ENCODE data around the gene TMPRSS13. TPM values are rescaled to one million over a fixed set of nuclear protein-coding genes. Genes with fewer than 3 reads are reported as not detected.

TMPRSS13 gene
- polyA plus RNA-seq, 1 donor from 2014 or later, result not detected

DNA sequence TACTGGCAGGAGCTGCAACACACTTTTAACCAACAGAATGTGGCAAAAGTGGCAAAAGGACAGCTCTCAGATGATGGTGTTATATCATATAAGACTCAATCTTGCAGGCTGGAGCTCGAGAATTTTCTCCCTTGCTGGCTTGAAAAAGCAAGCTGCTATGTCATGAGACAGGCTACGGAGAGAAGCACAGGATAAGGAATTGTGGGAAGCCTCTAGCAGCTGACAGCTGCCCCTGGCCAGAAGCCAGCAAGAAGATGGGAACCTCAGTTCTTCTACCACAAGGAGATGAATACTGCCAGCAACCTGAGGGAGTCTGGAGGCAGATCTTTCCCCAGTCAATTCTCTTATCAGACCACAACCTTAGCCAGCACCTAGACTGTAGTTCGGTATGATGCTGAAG lies 77.3 kb downstream of the TMPRSS13 start:
- no peaks in the 10 kb centered on the region for H3K27me3 ChIP-seq (ENCODE audit: insufficient read depth, low read depth, low read length)
- TF ChIP-seq MXI1 (conservative IDR thresholded peaks at IDR 0.05; ENCODE audit: poor library complexity, severe bottlenecking), result no peak
- no peak for TF ChIP-seq SMC3 (conservative IDR thresholded peaks at IDR 0.05; ENCODE audit: poor library complexity)
- no peak for TF ChIP-seq EP300 (conservative IDR thresholded peaks at IDR 0.05; ENCODE audit: poor library complexity, severe bottlenecking)
- TF ChIP-seq, protein P1, sequence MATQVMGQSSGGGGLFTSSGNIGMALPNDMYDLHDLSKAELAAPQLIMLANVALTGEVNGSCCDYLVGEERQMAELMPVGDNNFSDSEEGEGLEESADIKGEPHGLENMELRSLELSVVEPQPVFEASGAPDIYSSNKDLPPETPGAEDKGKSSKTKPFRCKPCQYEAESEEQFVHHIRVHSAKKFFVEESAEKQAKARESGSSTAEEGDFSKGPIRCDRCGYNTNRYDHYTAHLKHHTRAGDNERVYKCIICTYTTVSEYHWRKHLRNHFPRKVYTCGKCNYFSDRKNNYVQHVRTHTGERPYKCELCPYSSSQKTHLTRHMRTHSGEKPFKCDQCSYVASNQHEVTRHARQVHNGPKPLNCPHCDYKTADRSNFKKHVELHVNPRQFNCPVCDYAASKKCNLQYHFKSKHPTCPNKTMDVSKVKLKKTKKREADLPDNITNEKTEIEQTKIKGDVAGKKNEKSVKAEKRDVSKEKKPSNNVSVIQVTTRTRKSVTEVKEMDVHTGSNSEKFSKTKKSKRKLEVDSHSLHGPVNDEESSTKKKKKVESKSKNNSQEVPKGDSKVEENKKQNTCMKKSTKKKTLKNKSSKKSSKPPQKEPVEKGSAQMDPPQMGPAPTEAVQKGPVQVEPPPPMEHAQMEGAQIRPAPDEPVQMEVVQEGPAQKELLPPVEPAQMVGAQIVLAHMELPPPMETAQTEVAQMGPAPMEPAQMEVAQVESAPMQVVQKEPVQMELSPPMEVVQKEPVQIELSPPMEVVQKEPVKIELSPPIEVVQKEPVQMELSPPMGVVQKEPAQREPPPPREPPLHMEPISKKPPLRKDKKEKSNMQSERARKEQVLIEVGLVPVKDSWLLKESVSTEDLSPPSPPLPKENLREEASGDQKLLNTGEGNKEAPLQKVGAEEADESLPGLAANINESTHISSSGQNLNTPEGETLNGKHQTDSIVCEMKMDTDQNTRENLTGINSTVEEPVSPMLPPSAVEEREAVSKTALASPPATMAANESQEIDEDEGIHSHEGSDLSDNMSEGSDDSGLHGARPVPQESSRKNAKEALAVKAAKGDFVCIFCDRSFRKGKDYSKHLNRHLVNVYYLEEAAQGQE (IDR thresholded peaks at IDR 0.05; ENCODE audit: borderline replicate concordance), result no peak
- no peak for TF ChIP-seq POLR2AphosphoS5 (IDR thresholded peaks at IDR 0.05)
- TF ChIP-seq, protein P2, sequence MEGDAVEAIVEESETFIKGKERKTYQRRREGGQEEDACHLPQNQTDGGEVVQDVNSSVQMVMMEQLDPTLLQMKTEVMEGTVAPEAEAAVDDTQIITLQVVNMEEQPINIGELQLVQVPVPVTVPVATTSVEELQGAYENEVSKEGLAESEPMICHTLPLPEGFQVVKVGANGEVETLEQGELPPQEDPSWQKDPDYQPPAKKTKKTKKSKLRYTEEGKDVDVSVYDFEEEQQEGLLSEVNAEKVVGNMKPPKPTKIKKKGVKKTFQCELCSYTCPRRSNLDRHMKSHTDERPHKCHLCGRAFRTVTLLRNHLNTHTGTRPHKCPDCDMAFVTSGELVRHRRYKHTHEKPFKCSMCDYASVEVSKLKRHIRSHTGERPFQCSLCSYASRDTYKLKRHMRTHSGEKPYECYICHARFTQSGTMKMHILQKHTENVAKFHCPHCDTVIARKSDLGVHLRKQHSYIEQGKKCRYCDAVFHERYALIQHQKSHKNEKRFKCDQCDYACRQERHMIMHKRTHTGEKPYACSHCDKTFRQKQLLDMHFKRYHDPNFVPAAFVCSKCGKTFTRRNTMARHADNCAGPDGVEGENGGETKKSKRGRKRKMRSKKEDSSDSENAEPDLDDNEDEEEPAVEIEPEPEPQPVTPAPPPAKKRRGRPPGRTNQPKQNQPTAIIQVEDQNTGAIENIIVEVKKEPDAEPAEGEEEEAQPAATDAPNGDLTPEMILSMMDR (IDR thresholded peaks at IDR 0.05; ENCODE audit: poor library complexity, severe bottlenecking), result no peak
- no peak for TF ChIP-seq EZH2 (IDR thresholded peaks at IDR 0.05; ENCODE audit: borderline replicate concordance, insufficient read depth, low read length, poor library complexity, severe bottlenecking)
- TF ChIP-seq TAF1 (IDR thresholded peaks at IDR 0.05; ENCODE audit: low read depth), result no peak
- TF ChIP-seq RAD21 (conservative IDR thresholded peaks at IDR 0.05), result no peak
- H2AFZ ChIP-seq (ENCODE audit: low read depth, low read length), result no peak overlapping the region
- no peak overlapping the region for H3K4me3 ChIP-seq (ENCODE audit: low read length)
- no peaks in the 10 kb centered on the region for H4K20me1 ChIP-seq (ENCODE audit: insufficient read depth)
- H3K9ac ChIP-seq (ENCODE audit: low read length), result no peak overlapping the region
- H3K79me2 ChIP-seq (replicated peaks; ENCODE audit: insufficient read depth, low read length), result peaks cover 45% of the 10 kb centered on the region
- H3K9me3 ChIP-seq (ENCODE audit: low read length), result peaks cover 4% of the 10 kb centered on the region
- no peaks in the 10 kb centered on the region for H3K9me2 ChIP-seq (ENCODE audit: insufficient read depth, low read length)
- no peaks in the 10 kb centered on the region for H3K36me3 ChIP-seq (ENCODE audit: insufficient read depth, low read length)
- no peak overlapping the region for H3K4me2 ChIP-seq (ENCODE audit: low read length)
- H3K27ac ChIP-seq (ENCODE audit: low read length), result no peak overlapping the region
- H3F3A ChIP-seq (ENCODE audit: insufficient read depth, low read length, poor library complexity, severe bottlenecking), result no peaks in the 10 kb centered on the region

- Histone ChIP-seq H3K27me3 (ENCODE audit: insufficient read depth, low read depth, low read length) (no peaks in the 10 kb centered on the region), H3K4me2 (ENCODE audit: low read length) (no peak overlapping the region), H3K9ac (ENCODE audit: low read length) (no peak overlapping the region), H3K27ac (ENCODE audit: low read length) (no peak overlapping the region), H3K79me2 (replicated peaks; ENCODE audit: insufficient read depth, low read length) (peaks cover 45% of the 10 kb centered on the region), H3K9me2 (ENCODE audit: insufficient read depth, low read length) (no peaks in the 10 kb centered on the region), H3F3A (ENCODE audit: insufficient read depth, low read length, poor library complexity, severe bottlenecking) (no peaks in the 10 kb centered on the region), H3K9me3 (ENCODE audit: low read length) (peaks cover 4% of the 10 kb centered on the region), H2AFZ (ENCODE audit: low read depth, low read length) (no peak overlapping the region), H3K4me3 (ENCODE audit: low read length) (no peak overlapping the region), H3K36me3 (ENCODE audit: insufficient read depth, low read length) (no peaks in the 10 kb centered on the region), H4K20me1 (ENCODE audit: insufficient read depth) (no peaks in the 10 kb centered on the region)
- TF ChIP-seq SMC3 (conservative IDR thresholded peaks at IDR 0.05; ENCODE audit: poor library complexity) (no peak), TAF1 (IDR thresholded peaks at IDR 0.05; ENCODE audit: low read depth) (no peak), MXI1 (conservative IDR thresholded peaks at IDR 0.05; ENCODE audit: poor library complexity, severe bottlenecking) (no peak), EZH2 (IDR thresholded peaks at IDR 0.05; ENCODE audit: borderline replicate concordance, insufficient read depth, low read length, poor library complexity, severe bottlenecking) (no peak), POLR2AphosphoS5 (IDR thresholded peaks at IDR 0.05) (no peak), RAD21 (conservative IDR thresholded peaks at IDR 0.05) (no peak), EP300 (conservative IDR thresholded peaks at IDR 0.05; ENCODE audit: poor library complexity, severe bottlenecking) (no peak)
- TF ChIP-seq, protein P2 (IDR thresholded peaks at IDR 0.05; ENCODE audit: poor library complexity, severe bottlenecking), result no peak
- TF ChIP-seq, protein P1 (IDR thresholded peaks at IDR 0.05; ENCODE audit: borderline replicate concordance), result no peak
Observed at GRCh38 chr11:117851106-117851505, 78.1 kb downstream of the TMPRSS13 start.

All from neural cell (in vitro differentiated cells).